HG02623 (cell line): ENCODE measurements around the gene CCNE1.

ENCODE experiments used
- ATAC-seq: cut with Tn5 transposase; IDR thresholded peaks from one replicate; pipeline ENCODE4 v1.9.1; 2021; ENCODE audit warnings: moderate library complexity; ENCODE audit not compliant: unreplicated experiment

CCNE1 gene

GRCh38 chr19:29811125-29812079, at the start of gene CCNE1:
TSS of gene CCNE1 (plus strand) at chr19:29811991. CDS start at chr19:29812556, 565 bp downstream.
- ATAC-seq, result peak; percentile 76

DNA sequence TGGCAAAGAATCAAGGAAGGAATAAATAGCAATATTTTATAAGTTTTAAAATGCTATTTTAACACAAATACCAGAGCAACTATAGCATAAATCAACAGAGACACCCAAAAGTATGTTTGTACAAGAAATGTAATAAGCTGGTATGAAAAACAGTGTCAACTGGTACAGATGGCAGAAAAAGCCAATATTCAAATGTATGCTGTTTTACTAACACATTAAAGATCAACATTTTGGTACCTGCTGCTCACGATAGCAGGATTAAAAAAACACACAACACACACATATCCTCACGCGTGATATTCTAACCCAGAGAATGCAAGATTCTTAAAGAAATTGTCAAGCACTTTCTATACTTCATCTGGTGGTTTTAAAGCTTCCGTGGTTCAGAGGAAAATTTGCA, 48.6 kb upstream of the CCNE1 start:
- no peak for ATAC-seq

GRCh38 chr19:29764361-29764760, 47.4 kb upstream of the CCNE1 start:
- no peak for ATAC-seq

- no peak for ATAC-seq
These were observed 45.7 kb upstream of the CCNE1 start for GRCh38 chr19:29766100-29766499.

DNA sequence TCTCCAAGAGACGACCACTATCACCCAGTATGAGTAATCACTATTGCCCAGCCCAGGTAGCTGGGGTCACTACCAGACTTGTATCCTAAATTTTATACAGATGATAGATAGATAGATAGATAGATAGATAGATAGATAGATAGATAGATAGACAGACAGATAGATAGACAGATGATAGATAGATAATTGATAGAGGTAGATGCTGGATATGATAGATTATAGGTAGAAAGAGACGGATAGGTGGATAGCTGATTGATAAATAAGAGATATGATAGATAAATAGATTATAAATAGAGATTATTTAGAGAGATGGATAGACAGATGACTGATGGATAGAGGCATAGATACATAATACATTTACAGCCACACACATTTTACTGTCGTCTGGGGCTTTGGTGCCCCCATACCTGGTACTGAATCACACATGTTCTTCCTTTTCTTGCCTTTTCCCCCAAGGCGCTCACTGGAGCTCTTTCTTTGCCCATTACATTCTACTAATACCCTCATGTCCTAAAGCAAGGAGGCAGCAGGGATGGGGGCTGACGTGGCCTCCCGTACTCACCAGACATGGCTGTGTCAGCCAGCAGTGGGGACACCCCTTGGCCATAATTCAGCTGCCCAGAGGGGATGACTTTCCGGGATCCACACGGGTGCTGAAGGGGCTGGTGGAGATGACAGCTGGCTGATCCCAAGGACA, 44.6 kb upstream of the CCNE1 start:
- ATAC-seq, result no peak

DNA sequence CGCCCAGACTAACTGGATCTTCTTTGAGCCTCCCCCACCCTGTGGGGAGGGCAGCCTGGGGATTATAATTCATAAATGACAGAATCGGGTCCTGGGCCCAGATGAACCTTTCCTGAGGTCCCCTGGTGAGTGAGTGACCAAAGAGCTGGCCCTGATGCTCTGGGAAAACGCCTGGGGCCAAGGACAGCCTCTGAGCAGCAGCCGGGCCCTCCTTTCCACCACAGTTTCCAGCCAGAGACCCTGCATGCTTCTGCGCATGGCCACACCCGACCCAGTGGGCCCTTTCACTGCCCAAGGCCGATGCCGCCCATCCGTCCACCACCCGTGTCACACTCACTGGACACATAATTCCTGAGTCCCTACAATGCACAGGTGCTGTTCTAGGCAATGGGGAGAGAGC, 43.6 kb upstream of the CCNE1 start:
- no peak for ATAC-seq

- no peak for ATAC-seq
These were observed 41.8 kb upstream of the CCNE1 start for GRCh38 chr19:29769997-29770396.

DNA sequence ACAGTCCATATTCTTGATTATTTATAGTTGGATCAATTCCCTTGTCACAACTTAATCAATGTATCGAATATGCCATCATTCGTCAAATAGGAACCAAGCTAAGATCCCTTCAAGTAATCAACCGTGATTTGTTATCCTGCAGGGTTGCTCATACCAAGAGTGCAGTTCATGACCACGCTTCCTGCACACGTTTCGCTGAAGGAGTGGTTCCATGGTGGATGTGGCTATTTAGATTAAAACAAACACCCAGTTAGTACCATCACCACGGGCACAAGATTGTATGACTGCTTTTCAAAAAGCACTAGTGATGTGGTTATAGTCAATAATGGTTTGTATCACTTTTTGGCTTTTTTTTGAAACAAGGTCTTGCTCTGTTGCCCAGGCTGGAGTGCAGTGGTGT, 41.1 kb upstream of the CCNE1 start:
- no peak for ATAC-seq

- ATAC-seq, result no peak
These were observed 39.9 kb upstream of the CCNE1 start for GRCh38 chr19:29771708-29772414.

- ATAC-seq, result no peak
These were observed 39.1 kb upstream of the CCNE1 start for GRCh38 chr19:29772696-29773095.

- no peak for ATAC-seq
These were observed 38.6 kb upstream of the CCNE1 start for GRCh38 chr19:29773141-29773540.

DNA sequence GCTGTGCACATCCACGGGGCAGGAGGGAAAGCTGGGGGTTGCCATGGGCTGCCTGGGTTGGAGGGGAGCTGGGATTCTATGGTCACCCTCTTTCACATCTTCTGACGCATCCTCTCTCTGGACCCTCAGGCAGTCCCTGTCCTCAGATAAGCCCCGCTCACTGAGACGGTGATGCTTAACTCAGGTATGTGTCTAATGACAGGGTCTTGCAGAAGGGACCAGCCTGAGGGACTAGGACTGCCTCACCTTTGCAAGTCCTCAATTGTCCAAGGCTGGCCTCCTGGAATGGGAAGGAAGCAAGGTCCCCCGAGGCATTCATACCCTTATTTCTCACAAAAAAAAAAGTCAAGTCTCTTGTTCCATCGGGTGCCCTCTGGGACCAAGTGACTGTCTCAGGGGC, 37.7 kb upstream of the CCNE1 start:
- ATAC-seq, result no peak

DNA sequence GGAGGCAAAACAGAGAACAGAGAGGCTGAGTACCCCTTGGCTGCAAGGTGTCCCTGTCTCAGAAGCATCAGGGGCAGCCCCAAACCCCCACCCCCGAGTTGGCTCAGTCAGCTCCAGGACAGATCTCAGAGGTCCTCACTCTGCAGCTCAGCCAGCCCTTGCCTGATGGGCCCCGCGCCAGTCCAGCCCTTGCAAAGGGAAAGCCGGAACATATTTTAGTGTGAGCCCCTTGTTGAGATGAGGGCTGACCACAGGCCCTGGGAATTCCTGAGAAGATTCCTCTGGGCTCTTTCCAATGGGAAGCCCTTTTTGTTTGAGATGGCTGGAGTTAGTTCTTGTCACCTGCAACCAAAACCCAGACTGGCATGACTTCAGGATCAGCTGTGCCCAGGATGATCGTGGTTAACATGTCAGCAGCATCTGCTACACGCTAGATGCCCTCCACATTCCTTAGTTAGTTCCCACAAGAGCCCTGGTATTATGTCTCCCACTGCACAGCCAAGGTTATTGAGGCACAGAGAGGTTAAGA, 33.9 kb upstream of the CCNE1 start:
- ATAC-seq, result no peak

GRCh38 chr19:29779921-29780320, 31.9 kb upstream of the CCNE1 start:
- ATAC-seq, result no peak

GRCh38 chr19:29781386-29782259, 30.2 kb upstream of the CCNE1 start:
- no peak for ATAC-seq

GRCh38 chr19:29782260-29782580, 29.6 kb upstream of the CCNE1 start:
- no peak for ATAC-seq

DNA sequence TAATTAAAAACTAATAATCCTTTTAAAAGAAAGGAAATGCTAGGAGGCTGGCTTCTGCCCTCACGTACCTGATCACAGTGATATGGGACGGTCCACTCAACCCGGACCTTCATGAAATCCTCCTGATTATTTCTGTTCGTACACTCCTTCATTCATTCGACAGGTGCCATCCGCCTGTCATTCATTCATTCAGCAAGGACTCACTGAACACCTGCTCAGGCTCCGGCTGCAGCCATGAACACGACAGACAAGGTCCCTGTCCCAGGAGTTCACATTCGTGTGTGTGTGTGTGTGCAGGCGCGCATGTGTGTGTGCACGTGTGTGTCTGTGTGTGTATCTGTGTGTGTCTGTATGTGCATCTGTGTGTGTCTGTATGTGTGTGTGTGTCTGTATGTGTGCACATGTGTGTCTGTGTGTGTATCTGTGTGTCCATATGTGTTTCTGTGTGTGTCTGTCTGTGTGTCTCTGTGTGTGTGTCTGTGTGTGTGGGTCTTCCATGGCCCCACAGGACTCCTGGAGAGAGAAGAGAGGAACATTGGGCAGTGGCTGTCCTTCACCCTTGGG, 28.1 kb upstream of the CCNE1 start:
- no peak for ATAC-seq

DNA sequence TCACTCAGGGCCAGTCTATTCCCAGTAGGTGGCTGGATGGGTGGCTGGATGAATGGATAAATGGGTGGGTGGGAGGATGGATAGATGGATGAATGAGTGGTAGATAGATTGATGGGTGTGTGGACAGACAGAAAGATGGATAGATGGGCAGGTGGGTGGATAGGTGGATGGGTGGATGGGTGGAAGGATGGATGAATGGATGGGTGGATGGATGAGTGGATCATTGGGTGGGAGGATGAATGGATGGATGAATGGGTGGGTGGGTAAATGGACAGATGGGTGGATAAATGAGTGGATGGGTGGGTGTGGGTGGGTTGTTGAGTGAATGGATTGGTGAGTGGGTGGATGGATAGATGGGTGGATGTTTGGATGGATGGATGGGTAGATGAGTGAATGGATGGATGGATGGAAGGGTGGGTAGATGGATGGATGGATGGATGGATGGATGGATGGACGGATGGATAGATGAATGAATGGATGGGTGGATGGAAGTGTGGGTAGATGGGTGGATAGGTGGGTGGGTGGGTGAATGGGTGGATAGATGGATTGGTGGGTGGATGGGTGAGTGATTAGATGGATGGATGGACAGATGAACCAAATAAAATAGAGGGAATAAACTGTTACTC, 27.1 kb upstream of the CCNE1 start:
- no peak for ATAC-seq

- ATAC-seq, result no peak
These were observed 26.4 kb upstream of the CCNE1 start for GRCh38 chr19:29785360-29785759.
